CD4-positive, alpha-beta T cell treated with Interleukin-15 for 4 hours (primary cell): ENCODE results near the gene CFAP92.

Source experiments
- DNase-seq: peaks from one replicate; pipeline ENCODE4 v3.0.0-alpha.2; 2020; ENCODE audit warnings: low spot score

The CFAP92 gene

GRCh38 chr3:129004639-129005295, 10.9 kb upstream of the CFAP92 start:
- no peak for DNase-seq

DNA sequence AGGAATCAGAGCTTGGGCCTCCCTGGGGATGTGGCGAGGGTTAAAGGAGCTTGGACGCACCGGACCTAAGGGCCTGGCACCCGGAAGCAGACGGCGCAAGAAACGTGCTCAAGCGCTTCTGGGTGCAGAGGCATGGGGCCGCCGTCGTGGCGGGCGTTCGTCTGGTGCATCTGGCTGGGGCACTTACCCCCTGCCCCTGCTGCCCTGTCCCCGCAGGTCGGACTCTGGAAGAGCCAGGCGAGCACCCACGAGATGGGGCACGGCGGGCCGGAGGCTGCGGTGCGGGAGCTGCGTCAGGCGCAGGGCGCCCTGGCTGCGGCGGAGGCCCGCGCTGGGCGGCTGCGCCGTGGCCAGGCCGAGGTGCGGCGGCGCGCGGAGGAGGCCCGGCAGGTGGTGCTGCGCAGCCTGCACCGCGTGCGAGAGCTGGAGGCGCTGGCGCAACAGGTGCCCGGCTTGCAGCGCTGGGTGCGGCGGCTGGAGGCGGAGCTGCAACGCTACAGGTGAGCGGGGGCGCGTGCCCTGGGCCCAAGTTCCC, 9.8 kb upstream of the CFAP92 start:
- peak; percentile 38 for DNase-seq

DNA sequence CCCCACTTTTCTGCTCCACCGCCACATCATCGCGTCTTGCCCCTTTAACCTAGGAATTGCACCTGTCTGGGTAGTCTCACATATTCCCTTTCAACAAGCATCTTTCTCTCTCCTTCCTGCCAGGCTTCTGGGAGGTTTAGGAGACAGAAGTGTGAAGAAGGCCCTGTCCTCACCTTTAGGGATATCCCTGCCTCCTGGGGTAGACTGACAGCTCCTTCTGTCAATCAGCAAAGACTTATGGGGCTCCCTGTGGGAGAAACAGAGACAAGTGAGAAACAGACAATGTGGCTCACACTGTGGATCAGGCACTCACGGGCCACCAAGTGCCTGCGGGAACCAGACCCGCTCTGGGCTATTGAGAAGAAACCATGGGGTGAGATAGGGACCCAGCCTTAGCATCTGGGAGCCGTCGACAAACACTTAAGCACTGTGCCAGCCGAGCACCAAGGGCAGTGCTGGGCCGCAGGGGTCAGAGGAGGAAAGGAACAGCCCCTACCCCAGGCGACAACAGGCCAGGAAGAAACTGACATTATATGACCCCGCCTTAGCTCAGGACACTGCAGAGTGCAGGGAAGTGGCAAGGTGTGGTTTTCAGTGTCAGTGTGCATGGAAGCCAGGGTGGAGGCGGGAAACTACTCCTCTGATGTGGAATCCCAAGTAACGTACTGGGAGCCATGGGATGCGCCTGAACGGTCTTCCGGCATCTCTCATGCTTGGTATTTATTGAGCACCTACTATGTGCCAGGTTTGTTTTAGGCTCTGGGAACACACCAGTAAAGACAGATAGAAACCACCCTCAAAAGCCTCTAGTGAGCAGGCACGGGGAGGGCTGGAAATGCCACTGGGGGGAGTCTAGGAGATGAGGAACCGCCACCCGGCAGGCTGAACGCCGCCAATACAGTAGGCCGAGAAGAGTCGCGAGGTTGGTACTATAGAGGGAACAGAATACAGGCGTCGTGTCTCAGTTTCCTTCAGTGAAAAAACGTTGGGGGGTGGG, 9.0 kb upstream of the CFAP92 start:
- DNase-seq = no peak

GRCh38 chr3:129001806-129002572, 8.1 kb upstream of the CFAP92 start:
- DNase-seq = no peak

GRCh38 chr3:129001101-129001805, 7.4 kb upstream of the CFAP92 start, which contains the start of gene EFCC1:
Gene EFCC1, plus strand, starts transcription at chr3:129001304. Its CDS starts 325 bp downstream, at chr3:129001629.
- no peak for DNase-seq

DNA sequence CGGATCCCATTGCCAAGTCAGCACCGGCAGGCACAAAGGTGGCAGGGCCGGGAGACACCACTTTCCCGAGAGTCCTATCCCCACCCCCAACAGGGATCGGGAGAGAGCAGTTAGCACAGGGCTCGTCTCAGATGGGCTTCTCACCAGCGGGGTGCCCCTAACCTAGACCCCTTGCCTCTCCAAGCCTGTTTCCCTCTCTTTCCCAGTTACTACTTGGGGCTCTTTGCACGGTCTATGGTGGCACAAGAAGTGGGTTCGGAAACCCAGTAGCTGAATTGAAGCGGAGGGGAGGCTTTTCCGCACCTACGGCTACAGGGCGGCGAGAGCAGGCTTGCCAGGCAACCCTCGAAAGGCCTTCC, 6.8 kb upstream of the CFAP92 start:
- DNase-seq = no peak

DNA sequence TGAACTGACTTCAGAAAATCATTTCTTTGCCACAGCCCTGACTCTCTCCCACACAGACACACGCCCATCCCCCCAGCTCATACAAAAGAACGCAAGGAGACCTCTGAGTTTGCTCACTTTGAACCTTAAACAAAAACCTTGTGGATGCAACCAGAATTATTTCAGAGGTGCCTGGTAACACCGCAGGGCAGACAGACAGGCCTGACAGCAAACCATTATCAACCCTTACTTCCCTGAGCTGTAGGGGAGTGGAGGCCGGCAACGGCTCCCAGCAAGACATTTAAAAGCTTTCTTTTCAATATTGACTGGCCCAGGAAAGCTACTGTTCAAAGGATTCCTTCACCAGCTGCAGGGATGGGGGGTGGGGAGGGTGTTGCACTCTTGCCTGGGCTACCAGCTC, 5.2 kb upstream of the CFAP92 start:
- no peak for DNase-seq

DNA sequence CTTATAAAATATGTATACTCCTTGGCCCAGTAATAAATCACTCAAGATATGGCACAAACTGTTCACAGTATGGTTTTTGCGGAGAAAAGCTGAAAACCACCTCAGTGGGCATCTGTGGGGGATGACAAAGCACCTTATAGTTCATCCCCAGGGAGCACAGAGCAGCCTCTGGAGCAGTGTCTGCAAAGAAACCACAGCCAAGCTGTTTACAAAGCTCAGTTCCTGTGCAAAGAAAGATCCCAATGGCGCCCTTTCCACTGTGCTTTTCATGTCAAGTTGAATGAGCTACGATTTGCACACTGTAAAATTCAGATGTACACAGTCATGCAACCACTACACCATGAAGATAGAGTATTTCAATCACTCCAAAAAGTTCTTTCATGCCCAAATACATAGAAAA, 4.7 kb upstream of the CFAP92 start:
- no peak for DNase-seq

GRCh38 chr3:128997486-128998133, 3.7 kb upstream of the CFAP92 start:
- no peak for DNase-seq

DNA sequence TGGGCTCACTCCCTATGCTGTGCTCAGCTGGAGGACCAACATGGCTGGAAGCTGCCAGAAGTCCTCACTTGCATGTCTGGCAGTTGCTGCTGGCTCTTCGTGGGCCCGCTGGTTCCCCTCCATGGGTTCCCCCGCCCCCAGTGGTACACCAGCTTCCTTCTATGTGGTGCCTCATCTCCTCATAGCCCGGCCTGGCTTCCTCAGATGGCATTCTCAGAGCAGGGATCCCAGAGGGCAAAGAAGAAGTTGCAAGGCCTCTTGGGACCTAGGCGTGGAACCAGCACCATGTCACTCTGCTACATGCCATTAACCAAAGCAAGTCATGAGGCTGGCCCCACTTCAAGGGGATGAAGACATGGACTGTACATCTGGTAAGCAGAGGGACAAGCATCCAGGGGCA, 2.9 kb upstream of the CFAP92 start:
- no peak for DNase-seq

- no peak for DNase-seq
These were observed 2.3 kb upstream of the CFAP92 start for GRCh38 chr3:128996200-128996599.

DNA sequence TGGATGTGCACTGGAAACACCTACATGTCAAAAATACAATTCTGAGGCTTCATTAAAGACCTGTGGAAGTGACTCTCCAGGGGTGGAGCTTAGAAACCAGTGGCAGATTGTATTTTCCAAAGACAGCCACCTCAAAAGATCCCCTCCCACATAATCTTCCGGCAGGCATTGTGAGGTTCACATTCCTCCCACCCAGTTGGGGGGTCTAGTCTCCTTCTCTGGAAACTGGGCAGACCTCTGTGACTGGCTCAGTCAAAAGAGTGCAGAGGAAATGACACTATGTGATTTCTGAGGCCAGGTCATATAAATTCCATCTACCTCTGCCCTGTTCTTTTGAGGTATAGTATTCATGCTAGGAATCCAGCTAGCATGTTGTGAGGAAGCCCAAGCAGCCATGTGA, 1.9 kb upstream of the CFAP92 start:
- DNase-seq = no peak

DNA sequence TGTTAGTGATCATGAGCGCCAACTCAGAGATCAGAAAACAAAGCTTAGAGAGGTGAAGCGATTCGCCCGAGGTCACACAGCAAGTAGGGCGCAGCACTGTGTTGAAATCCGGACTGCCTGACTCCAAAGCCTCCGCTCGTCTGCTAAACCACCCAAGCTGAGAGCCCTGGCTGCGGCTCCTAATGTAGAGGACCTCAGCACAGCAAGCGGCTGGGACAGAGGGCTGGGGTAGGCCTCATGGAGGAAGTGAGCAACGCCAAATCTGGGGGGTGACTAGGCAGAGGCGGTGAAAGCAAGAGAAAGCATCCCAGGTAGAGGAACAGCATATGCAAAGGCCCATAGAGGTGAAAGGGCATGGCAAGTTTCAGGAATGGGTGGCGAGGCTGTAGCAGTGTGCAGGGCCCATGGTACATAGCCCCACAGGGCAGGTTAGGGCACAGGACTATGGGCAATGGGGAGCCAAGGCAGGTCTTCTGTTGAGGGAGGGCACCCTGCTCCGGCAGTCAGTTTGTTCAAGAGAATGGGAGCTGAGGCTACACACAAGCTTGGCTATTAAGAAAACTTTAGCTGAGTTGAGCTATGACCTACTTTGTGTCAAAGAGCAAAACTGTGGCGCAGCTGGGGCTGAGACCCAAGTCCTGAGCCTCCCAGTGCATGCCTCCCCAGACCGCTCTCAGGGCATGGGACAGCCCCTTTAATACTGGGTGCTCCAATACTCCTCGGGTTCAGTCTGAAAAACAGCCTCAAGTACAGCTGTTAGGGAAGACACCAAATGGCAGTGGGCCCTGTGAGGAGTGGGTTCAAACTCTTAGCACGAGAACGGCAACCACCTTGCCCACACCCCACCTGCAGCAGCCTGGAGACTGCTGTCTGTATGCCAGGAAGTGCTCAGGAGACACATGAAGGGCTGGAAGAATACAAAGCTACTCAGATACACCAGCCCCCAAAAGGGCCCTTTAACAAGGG, 988 bp upstream of the CFAP92 start:
- no peak for DNase-seq

DNA sequence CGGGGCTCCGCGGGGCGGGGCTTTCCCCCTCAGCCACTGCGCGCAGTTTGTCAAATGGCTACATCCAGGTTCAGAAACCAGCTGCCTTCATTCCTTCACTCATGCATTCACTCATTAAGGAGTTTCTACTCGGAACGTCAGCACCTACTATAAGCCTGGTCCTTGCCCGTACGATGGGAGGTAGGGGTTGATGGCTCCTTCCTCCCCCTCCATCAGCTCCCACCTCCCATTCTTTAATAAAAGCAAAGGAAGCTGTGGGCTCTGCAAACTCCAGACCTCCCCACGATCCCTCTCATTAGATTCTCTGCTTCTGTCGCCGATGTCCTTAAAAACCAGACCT, 267 bp upstream of the CFAP92 start:
- no peak for DNase-seq

GRCh38 chr3:128992926-128993460, 883 bp downstream of the CFAP92 start:
- DNase-seq = no peak

- DNase-seq = no peak
These were observed 2.5 kb downstream of the CFAP92 start for GRCh38 chr3:128991355-128991895.

GRCh38 chr3:128988286-128988685, 5.6 kb downstream of the CFAP92 start:
- DNase-seq = no peak

DNA sequence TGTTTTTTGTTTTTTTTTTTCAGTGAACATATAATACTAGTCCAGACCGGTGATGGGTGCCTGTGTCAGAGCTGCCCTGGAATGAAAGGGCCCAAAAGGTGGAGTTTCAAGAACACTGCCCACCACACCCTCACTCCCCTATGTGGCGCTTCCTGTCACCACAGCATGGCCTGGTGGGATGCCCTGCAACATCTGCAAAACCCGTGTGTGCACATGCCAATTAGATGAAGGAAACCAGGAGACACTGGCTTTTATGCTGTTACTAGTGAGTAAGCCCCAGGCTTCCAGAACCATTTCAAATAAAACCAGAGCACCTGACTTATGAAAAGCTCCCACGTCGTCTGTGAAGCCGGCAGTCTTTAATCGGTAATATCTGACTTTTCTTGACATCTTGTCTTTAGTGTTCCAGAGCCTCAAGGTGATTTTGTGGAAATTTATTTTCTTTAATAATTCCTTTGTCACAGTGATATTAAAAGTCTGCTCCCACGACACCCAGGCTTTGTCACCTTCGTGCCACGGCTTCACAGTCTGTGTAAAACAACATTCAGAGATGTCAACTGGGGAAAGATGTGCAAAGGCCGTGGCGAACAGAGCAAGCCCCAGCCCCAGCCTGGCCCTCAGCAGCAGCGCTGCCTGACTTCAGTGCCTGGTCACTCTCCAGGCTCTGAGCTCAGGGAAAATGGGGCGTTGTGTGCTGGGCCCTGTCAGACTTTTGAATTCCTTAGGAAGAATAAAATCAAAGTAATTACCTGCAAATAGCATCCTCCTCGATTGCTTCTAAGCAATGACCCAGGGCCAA, 6.4 kb downstream of the CFAP92 start:
- no peak for DNase-seq

DNA sequence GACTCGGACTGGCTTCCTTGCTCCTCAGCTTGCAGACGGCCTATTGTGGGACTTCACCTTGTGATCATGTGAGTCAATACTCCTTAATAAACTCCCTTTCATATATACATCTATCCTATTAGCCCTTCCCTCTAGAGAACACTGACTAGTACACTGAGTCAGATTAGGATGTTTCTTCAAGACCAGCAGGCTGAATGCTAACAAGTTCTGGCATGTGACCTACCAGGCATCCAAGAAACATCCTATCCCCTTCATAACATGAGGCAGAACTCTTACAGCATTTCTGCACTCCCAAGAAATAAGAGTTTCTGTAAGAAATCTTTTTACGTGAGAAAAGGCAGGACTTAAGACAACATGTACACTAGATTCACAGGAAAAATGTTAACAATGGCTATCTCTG, 9.3 kb downstream of the CFAP92 start:
- DNase-seq = no peak
